Adrenal gland (tissue), 12 donors: ENCODE results near the gene DCTD. TPM values are rescaled to one million over a fixed set of nuclear protein-coding genes. Genes with fewer than 3 reads are reported as not detected.

ENCODE experiments used
- DNase-seq, 7 donors: peaks; one replicate each; pipeline ENCODE4 v3.0.0-alpha.2; 2019 to 2020
- H3K27ac ChIP-seq, 5 donors: fragments of 200-600 bp; sonication (generic) in 4 of 5; 1 replicate in 3 of 5; 2 replicates in 2 of 5; pipeline versions ENCODE4 v1.5.1 to v1.8.0; 2016 to 2020; ENCODE audit warnings: mild to moderate bottlenecking in 1 of 5
- H3K27me3 ChIP-seq: fragments of 200-600 bp; 2 replicates; pipeline ENCODE4 v1.8.0; 2021
- H3K36me3 ChIP-seq, 2 donors: fragments of 200-600 bp; replicated peaks in 1 of 2; 1 replicate in 1 of 2; 2 replicates in 1 of 2; pipeline versions ENCODE4 v1.5.1 to v1.8.0; 2018 to 2022
- H3K4me1 ChIP-seq, 2 donors: fragments of 200-600 bp; replicated peaks in 1 of 2; 1 replicate in 1 of 2; 2 replicates in 1 of 2; pipeline versions ENCODE4 v1.5.1 to v1.8.0; 2018 to 2021
- H3K4me3 ChIP-seq, 4 donors: fragments of 200-600 bp; sonication (generic) in 3 of 4; one replicate each; pipeline ENCODE4 v1.5.1; 2016 to 2018
- H3K9me3 ChIP-seq, 3 donors: fragments of 200-600 bp; sonication (generic) in 1 of 3; replicated peaks in 1 of 3; 1 replicate in 2 of 3; 2 replicates in 1 of 3; pipeline versions ENCODE4 v1.5.1 to v1.8.0; 2016 to 2021
- POLR2A ChIP-seq, 2 donors: fragments of 450-650 bp; IDR thresholded peaks; one replicate each; pipeline ENCODE4 v1.6.1; 2017; ENCODE audit warnings: antibody characterized with exemption in 2 of 2, mild to moderate bottlenecking in 2 of 2, moderate library complexity in 1 of 2
- WGBS, 4 donors: extraction: QIAGEN DNeasy Blood & Tissue Kit in 2 of 4; methylation state at CpG; one replicate each; pipeline versions ENCODE4 v1.1.5 to v1.1.7; 2013 to 2017; 5-methylcytosine and 5-hydroxymethylcytosine counted together
- intact Hi-C, 2 donors: fragments of 100-400 bp; cut with DNase I; formaldehyde crosslinking; loops; one replicate each; pipeline versions ENCODE4 v1.14.1 to v1.15.0; 2022 to 2023
- polyA plus RNA-seq, 3 donors: library from polyadenylated mRNA; stranded (reverse); fragments of 200-250 nt in 2 of 3; fragments of 350-450 nt in 1 of 3; fragmentation: Illumina TruSeq in 1 of 3; extraction: RNeasy Lipid Tissue Mini Kit (QIAGEN cat#74804) in 1 of 3; gene quantifications; one replicate each; pipeline ENCODE4 v1.2.3, GENCODE V29; 2013 to 2014
- total RNA-seq, 9 donors: library from RNA; depleted of rRNA in 4 of 9; stranded (reverse); fragments of >200 nt in 4 of 9; fragments of 120-200 nt in 1 of 9; fragmentation: NEBNext Ultra II Directional in 1 of 9; extraction: Animal tissue kit (Norgen Biotek cat#: 25700) in 1 of 9; gene quantifications; one replicate each; pipeline versions ENCODE4 v1.1.0 to v1.2.4, GENCODE V29; 2013 to 2023
- TF ChIP-seq, protein P1 (sequence below), 6 experiments: fragments of 450-650 bp in 4 of 6; fragments of 200-600 bp in 2 of 6; sonication (generic) in 1 of 6; IDR thresholded peaks; 1 replicate in 5 of 6; 2 replicates in 1 of 6; pipeline versions ENCODE4 v1.5.1 to v1.8.0; 2016 to 2021; ENCODE audit warnings: antibody characterized with exemption in 6 of 6, mild to moderate bottlenecking in 2 of 6, moderate library complexity in 1 of 6
- donor health status: healthy with polysubstance abuse.
- donor health status: Bipolar disorder and iron deficiency.
- donor health status: DM: yes; HTN: yes; CAD: no.
- donor health status: DM: no; HTN: no; CAD: no.
- donor health status: DM: no; HTN: no; CAD: no.
- donor health status: DM: yes; HTN: yes; CAD: no.

Gene DCTD
- total and polyA plus RNA-seq, 12 donors = 54.5 to 254 (median 126) TPM

DNA sequence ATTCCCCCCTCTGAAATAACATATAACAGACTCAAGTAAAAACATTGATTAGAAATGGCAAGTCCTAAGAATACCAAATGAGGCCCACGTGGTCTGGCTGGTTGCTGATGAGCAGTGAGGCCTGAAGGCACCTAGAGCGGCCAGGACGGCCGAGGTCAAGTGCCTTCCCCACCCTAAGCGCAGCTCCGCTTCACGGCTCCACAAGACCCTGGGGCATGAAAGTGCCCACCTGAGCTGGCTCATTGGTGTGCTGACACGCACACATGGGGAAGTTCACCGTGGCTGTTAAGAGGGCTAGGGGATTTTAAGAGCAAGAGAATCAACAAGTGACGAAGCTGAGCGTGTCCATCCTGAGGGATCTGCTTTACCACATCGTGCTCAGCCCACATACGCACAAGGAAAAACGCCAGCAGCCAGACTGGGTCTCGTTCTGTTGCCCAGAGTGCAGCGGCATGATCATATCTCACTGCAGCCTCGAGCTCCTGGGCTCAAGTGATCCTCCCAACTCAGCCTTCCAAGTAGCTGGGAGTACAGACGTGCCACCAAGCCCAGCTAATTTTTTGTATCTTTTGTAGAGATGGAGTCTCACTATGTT lies 22.4 kb downstream of the DCTD start:
- peak in 1 of 7 donors; percentile 39 for DNase-seq
- intact Hi-C loops = no loop called here
- no peaks in the 10 kb centered on the region for H3K27me3 ChIP-seq
- H3K4me3 ChIP-seq = no peak overlapping the region
- 94 to 96% (median 95%) methylated on average over 14 to 18 of the region's 18 CpGs for WGBS, 4 donors
- TF ChIP-seq, protein P1, sequence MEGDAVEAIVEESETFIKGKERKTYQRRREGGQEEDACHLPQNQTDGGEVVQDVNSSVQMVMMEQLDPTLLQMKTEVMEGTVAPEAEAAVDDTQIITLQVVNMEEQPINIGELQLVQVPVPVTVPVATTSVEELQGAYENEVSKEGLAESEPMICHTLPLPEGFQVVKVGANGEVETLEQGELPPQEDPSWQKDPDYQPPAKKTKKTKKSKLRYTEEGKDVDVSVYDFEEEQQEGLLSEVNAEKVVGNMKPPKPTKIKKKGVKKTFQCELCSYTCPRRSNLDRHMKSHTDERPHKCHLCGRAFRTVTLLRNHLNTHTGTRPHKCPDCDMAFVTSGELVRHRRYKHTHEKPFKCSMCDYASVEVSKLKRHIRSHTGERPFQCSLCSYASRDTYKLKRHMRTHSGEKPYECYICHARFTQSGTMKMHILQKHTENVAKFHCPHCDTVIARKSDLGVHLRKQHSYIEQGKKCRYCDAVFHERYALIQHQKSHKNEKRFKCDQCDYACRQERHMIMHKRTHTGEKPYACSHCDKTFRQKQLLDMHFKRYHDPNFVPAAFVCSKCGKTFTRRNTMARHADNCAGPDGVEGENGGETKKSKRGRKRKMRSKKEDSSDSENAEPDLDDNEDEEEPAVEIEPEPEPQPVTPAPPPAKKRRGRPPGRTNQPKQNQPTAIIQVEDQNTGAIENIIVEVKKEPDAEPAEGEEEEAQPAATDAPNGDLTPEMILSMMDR (IDR thresholded peaks at IDR 0.05) = no peak
- no peak for TF ChIP-seq POLR2A (IDR thresholded peaks at IDR 0.05)
- peaks cover 0 to 14% of the 10 kb centered on the region in 2 donors for H3K4me1 ChIP-seq
- H3K27ac ChIP-seq = no peak overlapping the region
- H3K36me3 ChIP-seq = peaks cover 0 to 76% of the 10 kb centered on the region in 2 donors
- H3K9me3 ChIP-seq = no peaks in the 10 kb centered on the region

DNA sequence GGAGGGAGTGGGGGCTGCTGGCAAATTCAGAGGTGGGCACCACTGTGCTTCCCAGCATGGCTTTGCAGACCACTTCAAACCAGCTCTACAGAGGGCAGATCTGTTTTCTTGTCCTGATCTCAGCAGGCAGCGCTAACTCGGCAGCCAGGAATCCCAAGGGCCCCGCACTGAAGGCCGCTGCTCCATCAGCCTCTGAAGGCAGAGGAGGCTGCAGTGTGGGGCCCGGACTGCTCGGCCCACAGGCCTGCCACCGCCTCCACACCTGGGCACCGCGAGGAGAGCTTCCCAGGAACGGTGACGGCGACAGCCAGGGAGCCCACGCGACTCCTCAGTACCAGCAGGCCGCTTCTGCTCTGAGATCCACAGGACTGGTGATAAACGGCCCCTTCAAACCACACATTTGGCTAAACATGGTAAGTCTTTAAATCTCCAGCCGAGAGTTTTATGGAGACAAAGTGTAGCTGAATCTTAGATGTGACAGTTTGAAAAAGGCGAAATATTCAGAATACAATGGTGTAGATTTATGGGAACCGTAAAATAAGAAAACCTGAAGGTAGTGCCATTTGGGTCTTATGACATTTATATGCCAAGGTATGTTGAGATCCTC lies 23.6 kb downstream of the DCTD start:
- Histone ChIP-seq H3K27ac (no peak overlapping the region), H3K27me3 (no peaks in the 10 kb centered on the region), H3K4me3 (no peak overlapping the region), H3K4me1 (peaks cover 0 to 11% of the 10 kb centered on the region in 2 donors), H3K36me3 (peaks cover 0 to 77% of the 10 kb centered on the region in 2 donors), H3K9me3 (no peaks in the 10 kb centered on the region)
- no peak for DNase-seq
- WGBS, 4 donors = 80 to 91% (median 87%) methylated on average over 4 to 19 of the region's 19 CpGs
- intact Hi-C loops = no loop called here
- TF ChIP-seq POLR2A (IDR thresholded peaks at IDR 0.05) = no peak
- TF ChIP-seq, protein P1 (IDR thresholded peaks at IDR 0.05) = no peak

DNA sequence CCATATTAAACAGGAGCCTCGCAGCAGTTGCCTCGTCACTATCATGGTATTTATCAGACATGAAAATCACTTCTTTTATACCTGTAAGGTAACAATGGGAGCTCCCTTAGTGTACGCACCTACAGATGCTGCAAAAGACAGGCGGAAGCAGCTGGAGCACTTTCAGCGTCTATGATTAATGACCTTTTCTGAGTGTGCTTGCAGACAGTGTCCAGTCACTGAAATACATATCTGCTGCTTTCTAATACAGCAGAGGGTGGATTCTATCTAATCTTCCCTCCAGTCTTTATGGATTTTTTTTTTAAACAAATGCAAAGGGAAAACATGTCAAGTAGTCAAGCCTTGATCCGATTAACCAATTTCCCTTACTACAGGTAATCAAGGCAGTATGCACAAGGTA lies 24.1 kb downstream of the DCTD start:
- H3K27ac ChIP-seq = no peak overlapping the region
- H3K27me3 ChIP-seq = no peaks in the 10 kb centered on the region
- H3K36me3 ChIP-seq = peaks cover 0 to 77% of the 10 kb centered on the region in 2 donors
- DNase-seq = no peak
- intact Hi-C loops = no loop called here
- H3K4me1 ChIP-seq = peaks cover 0 to 6% of the 10 kb centered on the region in 2 donors
- H3K9me3 ChIP-seq = no peaks in the 10 kb centered on the region
- TF ChIP-seq, protein P1 (IDR thresholded peaks at IDR 0.05) = no peak
- TF ChIP-seq POLR2A (IDR thresholded peaks at IDR 0.05) = no peak
- H3K4me3 ChIP-seq = no peak overlapping the region
- WGBS, 4 donors = 74 to 86% (median 81%) methylated on average over 6 of the region's 6 CpGs

DNA sequence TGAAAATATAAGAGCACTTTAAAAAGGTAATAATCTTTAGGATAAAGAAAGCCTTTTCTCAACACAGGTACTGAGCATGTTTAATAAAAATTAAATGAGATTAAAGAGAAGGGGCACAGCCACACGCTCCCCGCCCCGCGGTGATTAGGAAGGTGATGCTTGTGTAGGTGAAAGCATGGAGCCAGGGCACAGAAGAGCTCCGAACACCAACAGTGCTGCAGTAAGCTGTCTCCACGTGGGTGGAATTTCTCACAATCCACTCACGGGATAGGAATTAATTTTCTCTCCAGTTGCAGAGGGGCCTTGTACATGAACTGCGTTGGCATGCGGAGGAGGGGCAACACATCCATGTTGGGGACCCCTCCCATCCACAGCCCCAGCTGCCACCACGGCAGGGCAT lies 27.0 kb downstream of the DCTD start:
- peaks cover 0 to 64% of the 10 kb centered on the region in 2 donors for H3K36me3 ChIP-seq
- intact Hi-C loops = no loop called here

More for the DNA sequence above, 27.0 kb downstream of the DCTD start:
- Histone ChIP-seq H3K27me3 (no peaks in the 10 kb centered on the region), H3K4me3 (no peak overlapping the region), H3K27ac (no peak overlapping the region), H3K9me3 (peaks cover 0 to under 1% (median 0%) of the 10 kb centered on the region in 3 donors), H3K4me1 (peaks cover 0 to 17% of the 10 kb centered on the region in 2 donors)
- 85 to 96% (median 95%) methylated on average over 10 of the region's 10 CpGs for WGBS, 4 donors
- peak in 1 of 7 donors; percentile 35 for DNase-seq
- TF ChIP-seq, protein P1 (IDR thresholded peaks at IDR 0.05) = no peak
